Astrocyte of the cerebellum (primary cell): ENCODE measurements around the gene SCP2D1.

ENCODE experiments used
- DNase-seq: peaks from one replicate; pipeline ENCODE4 v3.0.0-alpha.2; 2011; ENCODE audit warnings: low read depth
- H3K4me3 ChIP-seq: 2 replicates; pipeline ENCODE4 v1.5.1; 2011; ENCODE audit warnings: mild to moderate bottlenecking, low read depth, low read length, moderate library complexity
- in situ Hi-C: cut with HindIII; loops from 2 replicates; pipeline ENCODE4 v1.10.0; 2017; ENCODE audit warnings: low sequenced_read_pairs
- TF ChIP-seq, protein P1 (sequence below): IDR thresholded peaks from 2 replicates; pipeline ENCODE4 v1.5.1; 2012; ENCODE audit warnings: low read length, low read depth, moderate library complexity, mild to moderate bottlenecking; ENCODE audit errors: missing control alignments

The SCP2D1 gene

DNA sequence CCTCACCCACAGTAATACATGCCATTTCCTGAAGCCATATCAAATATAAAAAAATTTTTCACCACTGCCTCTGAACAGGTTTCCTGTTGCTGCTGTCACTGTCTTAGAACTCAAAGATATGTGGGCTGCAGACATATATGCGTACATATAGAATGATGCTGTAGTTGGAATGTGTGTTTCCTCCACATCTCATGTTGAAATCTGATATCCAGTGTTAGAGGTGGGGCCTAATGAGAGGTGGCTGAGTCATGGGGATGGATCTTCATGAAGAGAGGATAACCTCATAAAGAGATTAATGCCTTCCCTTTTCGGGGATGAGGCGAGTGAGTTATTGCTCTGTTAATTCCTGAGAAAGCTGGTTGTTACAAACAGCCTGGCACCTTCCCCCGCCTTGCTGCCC is 7.7 kb upstream of the SCP2D1 start:
- H3K4me3 ChIP-seq: no peak overlapping the region
- no peak for DNase-seq

DNA sequence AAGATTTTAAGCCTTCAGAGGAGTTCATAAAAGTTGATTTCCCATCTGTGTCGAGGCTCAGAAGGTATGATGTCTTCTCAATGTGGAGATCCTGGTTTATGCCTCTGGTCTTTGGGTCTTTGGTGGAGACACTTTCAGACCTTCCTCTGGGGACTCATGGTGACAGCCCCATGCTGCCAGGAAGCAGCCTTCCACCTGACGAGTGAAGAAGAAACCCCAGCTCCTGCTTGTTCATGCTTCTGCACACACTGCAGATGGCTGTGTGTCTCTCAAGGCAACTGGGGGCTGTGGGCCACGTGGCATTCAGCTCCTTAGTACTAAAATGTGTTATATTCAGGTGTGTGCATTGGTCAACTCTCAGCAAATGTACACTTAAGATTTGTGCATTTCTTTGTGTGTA is 4.9 kb upstream of the SCP2D1 start:
- H3K4me3 ChIP-seq: no peak overlapping the region
- no peak for DNase-seq
- in situ Hi-C loops: no loop called here
- TF ChIP-seq, protein P1, sequence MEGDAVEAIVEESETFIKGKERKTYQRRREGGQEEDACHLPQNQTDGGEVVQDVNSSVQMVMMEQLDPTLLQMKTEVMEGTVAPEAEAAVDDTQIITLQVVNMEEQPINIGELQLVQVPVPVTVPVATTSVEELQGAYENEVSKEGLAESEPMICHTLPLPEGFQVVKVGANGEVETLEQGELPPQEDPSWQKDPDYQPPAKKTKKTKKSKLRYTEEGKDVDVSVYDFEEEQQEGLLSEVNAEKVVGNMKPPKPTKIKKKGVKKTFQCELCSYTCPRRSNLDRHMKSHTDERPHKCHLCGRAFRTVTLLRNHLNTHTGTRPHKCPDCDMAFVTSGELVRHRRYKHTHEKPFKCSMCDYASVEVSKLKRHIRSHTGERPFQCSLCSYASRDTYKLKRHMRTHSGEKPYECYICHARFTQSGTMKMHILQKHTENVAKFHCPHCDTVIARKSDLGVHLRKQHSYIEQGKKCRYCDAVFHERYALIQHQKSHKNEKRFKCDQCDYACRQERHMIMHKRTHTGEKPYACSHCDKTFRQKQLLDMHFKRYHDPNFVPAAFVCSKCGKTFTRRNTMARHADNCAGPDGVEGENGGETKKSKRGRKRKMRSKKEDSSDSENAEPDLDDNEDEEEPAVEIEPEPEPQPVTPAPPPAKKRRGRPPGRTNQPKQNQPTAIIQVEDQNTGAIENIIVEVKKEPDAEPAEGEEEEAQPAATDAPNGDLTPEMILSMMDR: no peak

More for the DNA sequence above, 7.7 kb upstream of the SCP2D1 start:
- TF ChIP-seq, protein P1: no peak
- in situ Hi-C loops: no loop called here

DNA sequence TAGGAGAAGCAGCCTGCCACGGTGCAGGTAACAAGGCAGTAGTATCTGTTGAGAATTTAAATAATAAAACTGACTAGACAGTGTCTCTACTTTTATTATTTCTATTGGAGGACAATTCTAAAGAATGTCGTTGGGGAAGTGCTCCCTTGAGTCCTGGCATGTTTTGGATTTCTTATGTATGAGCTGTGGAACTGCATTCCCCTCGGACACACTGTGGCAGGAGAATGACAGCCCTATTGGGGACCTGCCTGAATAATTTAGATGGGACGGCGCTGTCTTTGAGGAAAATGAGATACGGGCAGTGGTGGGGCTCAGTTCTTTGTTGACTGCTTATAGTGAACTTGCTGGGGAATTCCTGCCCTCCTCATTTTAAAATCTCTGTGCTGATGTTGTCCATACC is 2.4 kb upstream of the SCP2D1 start:
- in situ Hi-C loops: no loop called here
- DNase-seq: no peak
- H3K4me3 ChIP-seq: no peak overlapping the region
- TF ChIP-seq, protein P1: no peak

DNA sequence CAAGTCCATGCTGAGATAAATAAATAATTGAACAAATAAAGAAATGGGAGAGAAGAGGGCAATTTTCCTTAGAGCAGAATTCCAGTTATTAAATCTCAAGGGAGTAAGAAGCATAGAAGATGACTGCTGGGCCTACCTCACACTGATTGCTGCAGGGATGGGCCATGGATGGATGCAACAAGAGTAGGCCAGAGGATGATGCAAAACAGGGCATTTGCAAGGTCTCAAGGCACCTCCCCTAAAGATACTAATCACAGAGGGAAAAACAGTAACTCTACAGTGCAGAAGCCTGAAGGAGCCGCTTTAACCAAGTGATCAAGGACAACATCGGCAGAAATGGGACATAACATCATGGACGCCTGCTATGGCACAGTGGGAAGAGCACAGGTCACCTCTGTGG is 1.7 kb upstream of the SCP2D1 start:
- no peak overlapping the region for H3K4me3 ChIP-seq
- DNase-seq: no peak
- TF ChIP-seq, protein P1: no peak
- in situ Hi-C loops: no loop called here

DNA sequence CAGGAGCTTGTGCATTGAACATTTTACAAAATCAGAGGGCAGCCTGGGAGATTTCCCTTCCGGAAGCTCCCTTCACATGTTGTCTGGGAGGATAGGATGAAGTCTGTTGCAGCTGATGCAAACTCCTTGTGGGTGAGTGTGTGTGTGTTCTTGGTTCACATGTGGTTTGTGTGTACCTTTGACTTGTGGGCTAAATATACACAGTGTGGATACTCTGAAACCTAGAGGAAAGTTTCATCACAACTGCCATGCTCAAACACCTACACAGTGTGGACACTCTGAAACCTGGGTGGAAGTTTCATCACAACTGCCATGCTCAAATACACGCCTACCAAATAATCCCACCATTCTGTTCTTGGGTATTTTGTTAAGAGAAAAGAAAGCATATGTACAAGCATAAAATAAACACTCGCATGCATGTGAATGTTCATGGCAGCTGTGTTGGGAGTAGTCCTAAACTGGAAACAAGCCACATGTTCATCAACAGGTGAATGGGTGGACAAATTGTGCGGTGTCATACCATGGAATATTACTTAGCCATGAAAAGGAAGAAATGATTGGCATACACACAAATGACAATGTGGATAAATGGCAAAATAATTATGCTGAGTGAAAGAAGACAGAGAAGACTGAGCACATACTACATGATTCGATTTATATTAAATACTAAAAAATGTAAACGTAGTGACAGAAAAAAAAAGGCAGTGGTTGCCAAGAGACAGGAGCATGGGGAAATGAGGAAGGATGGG is 1.8 kb downstream of the SCP2D1 start:
- TF ChIP-seq, protein P1: no peak
- H3K4me3 ChIP-seq: no peak overlapping the region
- no peak for DNase-seq
- in situ Hi-C loops: no loop called here

DNA sequence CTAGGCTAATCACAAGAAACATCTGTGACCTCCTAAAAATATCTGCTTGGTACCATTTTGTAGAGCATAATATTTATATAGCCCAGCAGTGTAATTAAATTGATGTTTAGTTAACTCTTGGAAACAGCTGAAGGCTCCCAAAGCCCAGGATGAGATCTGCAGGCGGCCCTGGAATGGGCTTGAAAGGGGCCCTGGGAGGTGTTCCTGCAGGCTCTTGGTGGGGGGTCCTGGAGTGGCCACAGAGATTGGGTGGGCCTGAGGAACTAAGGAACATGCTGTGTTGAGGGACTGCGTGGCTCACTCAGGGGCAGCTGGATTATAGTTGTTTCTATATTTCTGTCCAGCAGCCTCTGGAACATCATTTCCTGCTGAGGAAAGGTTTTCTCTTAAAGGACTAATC is 9.2 kb downstream of the SCP2D1 start:
- TF ChIP-seq, protein P1: no peak
- H3K4me3 ChIP-seq: no peak overlapping the region
- in situ Hi-C loops: no loop called here
- DNase-seq: no peak
